Tibial artery (tissue), 4 donors: Measurements from ENCODE around the gene MCF2L2.
"Not testable (repeated sequence)": the region's sequence is repeated elsewhere in the genome, so short reads cannot be mapped to it uniquely, and the experiment has no call there.

Experiments
- DNase-seq, 2 donors: peaks; one replicate each; pipeline ENCODE4 v3.0.0-alpha.2; 2019
- H3K27ac ChIP-seq, 2 donors: fragments of 200-600 bp; sonication (generic) in 1 of 2; 1 replicate in 1 of 2; 2 replicates in 1 of 2; pipeline ENCODE4 v1.5.1; 2018 to 2019; ENCODE audit warnings: mild to moderate bottlenecking in 1 of 2
- H3K27me3 ChIP-seq, 2 donors: fragments of 200-600 bp; sonication (generic) in 1 of 2; one replicate each; pipeline versions ENCODE4 v1.5.1 to v1.6.0; 2016 to 2019
- H3K36me3 ChIP-seq, 3 donors: fragments of 200-600 bp; sonication (generic) in 2 of 3; one replicate each; pipeline ENCODE4 v1.5.1; 2016 to 2019; ENCODE audit warnings: mild to moderate bottlenecking in 2 of 3
- H3K4me1 ChIP-seq, 4 donors: fragments of 200-600 bp; sonication (generic) in 2 of 4; 1 replicate in 3 of 4; 2 replicates in 1 of 4; pipeline ENCODE4 v1.5.1; 2016 to 2019
- H3K4me3 ChIP-seq, 2 donors: fragments of 200-600 bp; sonication (generic) in 1 of 2; 1 replicate in 1 of 2; 2 replicates in 1 of 2; pipeline ENCODE4 v1.5.1; 2018 to 2019; ENCODE audit warnings: mild to moderate bottlenecking in 2 of 2
- H3K9me3 ChIP-seq, 3 donors: fragments of 200-600 bp; sonication (generic) in 1 of 3; one replicate each; pipeline ENCODE4 v1.5.1; 2016 to 2019
- CTCF ChIP-seq, 2 experiments: fragments of 200-600 bp in 1 of 2; fragments of 450-650 bp in 1 of 2; IDR thresholded peaks; one replicate each; pipeline ENCODE4 v1.5.1; 2017 to 2019; ENCODE audit warnings: antibody characterized with exemption in 2 of 2, mild to moderate bottlenecking in 1 of 2, moderate library complexity in 1 of 2
- intact Hi-C: fragments of 100-400 bp; cut with DNase I; formaldehyde crosslinking; loops from one replicate; pipeline ENCODE4 v1.15.0; 2023; ENCODE audit warnings: low total_unique reads

MCF2L2 gene

GRCh38 chr3:183181606-183182005, 246.8 kb downstream of the MCF2L2 start:
- intact Hi-C loops = loop anchor here (5.0 kb wide), 1 partner anchor 206 kb away; no protein-coding TSS in a partner anchor
- H3K4me3 ChIP-seq = no peak overlapping the region
- no peak for TF ChIP-seq CTCF (IDR thresholded peaks at IDR 0.05)
- no peak overlapping the region for H3K27ac ChIP-seq
- H3K4me1 ChIP-seq = peaks cover 0 to 21% (median 13%) of the 10 kb centered on the region in 4 donors
- H3K9me3 ChIP-seq = no peaks in the 10 kb centered on the region
- H3K36me3 ChIP-seq = no peaks in the 10 kb centered on the region
- peaks cover 0 to 40% of the 10 kb centered on the region in 2 donors for H3K27me3 ChIP-seq
- DNase-seq = no peak

- TF ChIP-seq CTCF (IDR thresholded peaks at IDR 0.05) = no peak
- peaks cover 0 to 47% of the 10 kb centered on the region in 2 donors for H3K27me3 ChIP-seq
- intact Hi-C loops = loop anchor here (5.0 kb wide), 1 partner anchor 206 kb away; no protein-coding TSS in a partner anchor
- no peak overlapping the region for H3K27ac ChIP-seq
- H3K36me3 ChIP-seq = no peaks in the 10 kb centered on the region
- peaks cover 0 to 21% (median 13%) of the 10 kb centered on the region in 4 donors for H3K4me1 ChIP-seq
- DNase-seq = no peak
- H3K4me3 ChIP-seq = no peak overlapping the region
- no peaks in the 10 kb centered on the region for H3K9me3 ChIP-seq
Observed at GRCh38 chr3:183180784-183181295, 247.6 kb downstream of the MCF2L2 start.

- H3K4me1 ChIP-seq = peaks cover 0 to 21% (median 13%) of the 10 kb centered on the region in 4 donors
- H3K9me3 ChIP-seq = no peaks in the 10 kb centered on the region
- DNase-seq = no peak
- intact Hi-C loops = loop anchor here (5.0 kb wide), 1 partner anchor 207 kb away; no protein-coding TSS in a partner anchor
- peak overlapping the region in 1 of 2 donors; percentile 58 for H3K4me3 ChIP-seq
- no peak overlapping the region for H3K27ac ChIP-seq
- H3K27me3 ChIP-seq = peaks cover 0 to 53% of the 10 kb centered on the region in 2 donors
- H3K36me3 ChIP-seq = no peaks in the 10 kb centered on the region
- TF ChIP-seq CTCF (IDR thresholded peaks at IDR 0.05) = no peak
Observed at GRCh38 chr3:183180110-183180783, 248.2 kb downstream of the MCF2L2 start.

- H3K4me1 ChIP-seq = peaks cover 0 to 21% (median 13%) of the 10 kb centered on the region in 4 donors
- H3K27ac ChIP-seq, H3K9me3 ChIP-seq, intact Hi-C loops, DNase-seq, H3K36me3 ChIP-seq: not testable (repeated sequence)
- peak overlapping the region; percentile 48 to 58 for H3K4me3 ChIP-seq
- peaks cover 0 to 58% of the 10 kb centered on the region in 2 donors for H3K27me3 ChIP-seq
Observed at GRCh38 chr3:183179550-183179908, 248.9 kb downstream of the MCF2L2 start.

- Histone ChIP-seq H3K4me1 (peaks cover 0 to 21% (median 13%) of the 10 kb centered on the region in 4 donors), H3K27ac (no peak overlapping the region), H3K27me3 (peaks cover 0 to 58% of the 10 kb centered on the region in 2 donors), H3K36me3 (no peaks in the 10 kb centered on the region), H3K4me3 (peak overlapping the region; percentile 48 to 58), H3K9me3 (no peaks in the 10 kb centered on the region)
- intact Hi-C loops = no loop called here
- TF ChIP-seq CTCF (IDR thresholded peaks at IDR 0.05) = no peak
- DNase-seq = no peak
Observed at GRCh38 chr3:183178833-183179549, 249.4 kb downstream of the MCF2L2 start.

- H3K4me1 ChIP-seq = peaks cover 0 to 21% (median 13%) of the 10 kb centered on the region in 4 donors
- no peaks in the 10 kb centered on the region for H3K9me3 ChIP-seq
- H3K36me3 ChIP-seq = no peaks in the 10 kb centered on the region
- H3K27me3 ChIP-seq = peaks cover 0 to 58% of the 10 kb centered on the region in 2 donors
- H3K4me3 ChIP-seq = peak overlapping the region; percentile 48 to 58
- no peak for TF ChIP-seq CTCF (IDR thresholded peaks at IDR 0.05)
- no peak overlapping the region for H3K27ac ChIP-seq
- no peak for DNase-seq
- intact Hi-C loops = no loop called here
Observed at GRCh38 chr3:183178512-183178832, 249.9 kb downstream of the MCF2L2 start.
